WTC11 (cell line): ENCODE results near the gene IMMT. TPM values are rescaled to one million over a fixed set of nuclear protein-coding genes. Genes with fewer than 3 reads are reported as not detected.

Experiments used
- ATAC-seq: fragments of 200-7000 bp; cut with Tn5 transposase; 2 replicates; pipeline ENCODE4 v1.10.0; 2021; ENCODE audit warnings: mild to moderate bottlenecking, moderate library complexity
- CTCF ChIA-PET: fragments of 300-600 bp; sonication (Branson Sonifier 250); formaldehyde crosslinking; loops from one replicate; lab custom pipeline; 2021; ENCODE audit warnings: antibody characterized with exemption; lab: Charles Lee
- POLR2A ChIA-PET: fragments of 350-600 bp; sonication (Branson Sonifier 250); formaldehyde crosslinking; loops from one replicate; lab custom pipeline; 2021; ENCODE audit warnings: antibody characterized with exemption; lab: Charles Lee
- DNase-seq: peaks from one replicate; pipeline ENCODE4 v3.0.0; 2021; ENCODE audit warnings: low spot score
- H3K27ac Mint-ChIP-seq: 2 replicates; pipeline ENCODE4 v1.8.0; 2021; ENCODE audit warnings: mixed read lengths
- H3K27me3 Mint-ChIP-seq: 2 replicates; pipeline ENCODE4 v1.8.0; 2021; ENCODE audit warnings: low read depth, mild to moderate bottlenecking, moderate library complexity, mixed read lengths
- H3K36me3 Mint-ChIP-seq: 2 replicates; pipeline ENCODE4 v1.8.0; 2021; ENCODE audit warnings: mixed read lengths
- H3K4me1 Mint-ChIP-seq: 2 replicates; pipeline ENCODE4 v1.8.0; 2022; ENCODE audit warnings: mixed read lengths
- H3K4me3 Mint-ChIP-seq: 2 replicates; pipeline ENCODE4 v1.8.0; 2021; ENCODE audit warnings: mild to moderate bottlenecking, moderate library complexity, mixed read lengths
- H3K9me3 Mint-ChIP-seq: 2 replicates; pipeline ENCODE4 v1.8.0; 2021; ENCODE audit warnings: mixed read lengths
- ARID4B ChIP-seq: sonication (generic); formaldehyde crosslinking; IDR thresholded peaks from 2 replicates; pipeline ENCODE4 v1.8.0; 2023; ENCODE audit warnings: missing genetic modification reagents, mild to moderate bottlenecking, borderline replicate concordance
- ATF1 ChIP-seq: sonication (generic); formaldehyde crosslinking; IDR thresholded peaks from 2 replicates; pipeline ENCODE4 v1.8.1; 2023; ENCODE audit warnings: mild to moderate bottlenecking, moderate library complexity, missing genetic modification reagents
- ATF3 ChIP-seq: sonication (generic); formaldehyde crosslinking; conservative IDR thresholded peaks from 2 replicates; pipeline ENCODE4 v1.8.1; 2022; ENCODE audit warnings: mild to moderate bottlenecking, missing genetic modification reagents
- CREB1 ChIP-seq: sonication (generic); formaldehyde crosslinking; IDR thresholded peaks from 2 replicates; pipeline ENCODE4 v1.8.0; 2023; ENCODE audit warnings: mild to moderate bottlenecking, missing genetic modification reagents
- ELF4 ChIP-seq: sonication (generic); formaldehyde crosslinking; IDR thresholded peaks from 2 replicates; pipeline ENCODE4 v1.8.1; 2022; ENCODE audit warnings: low read depth, mild to moderate bottlenecking, moderate library complexity, missing genetic modification reagents
- ETV6 ChIP-seq: sonication (generic); formaldehyde crosslinking; IDR thresholded peaks from 2 replicates; pipeline ENCODE4 v1.8.1; 2022; ENCODE audit warnings: mild to moderate bottlenecking, missing genetic modification reagents
- FOXJ3 ChIP-seq: sonication (generic); formaldehyde crosslinking; IDR thresholded peaks from 2 replicates; pipeline ENCODE4 v1.9.0; 2021; ENCODE audit warnings: missing genetic modification reagents, mild to moderate bottlenecking, borderline replicate concordance
- FOXK1 ChIP-seq: sonication (generic); formaldehyde crosslinking; IDR thresholded peaks from 2 replicates; pipeline ENCODE4 v1.8.0; 2022; ENCODE audit warnings: mild to moderate bottlenecking, moderate library complexity, missing genetic modification reagents
- GABPB1 ChIP-seq: sonication (generic); formaldehyde crosslinking; IDR thresholded peaks from 2 replicates; pipeline ENCODE4 v1.8.1; 2023; ENCODE audit warnings: mild to moderate bottlenecking, missing genetic modification reagents
- GTF2I ChIP-seq: fragments of 250-450 bp; sonication (Bioruptor Pico); conservative IDR thresholded peaks from 2 replicates; pipeline ENCODE4 v1.4.0; 2021; ENCODE audit warnings: mild to moderate bottlenecking
- HMGA2 ChIP-seq: fragments of 250-450 bp; sonication (Bioruptor Pico); IDR thresholded peaks from 2 replicates; pipeline ENCODE4 v1.4.0; 2021; ENCODE audit warnings: mild to moderate bottlenecking, moderate library complexity
- IRF1 ChIP-seq: sonication (generic); formaldehyde crosslinking; IDR thresholded peaks from 2 replicates; pipeline ENCODE4 v1.8.0; 2023; ENCODE audit warnings: missing genetic modification reagents
- IRF2 ChIP-seq: sonication (generic); formaldehyde crosslinking; IDR thresholded peaks from 2 replicates; pipeline ENCODE4 v1.8.0; 2022; ENCODE audit warnings: low read depth, missing genetic modification reagents, borderline replicate concordance
- MAX ChIP-seq: sonication (generic); formaldehyde crosslinking; IDR thresholded peaks from 2 replicates; pipeline ENCODE4 v1.8.0; 2022; ENCODE audit warnings: mild to moderate bottlenecking, missing genetic modification reagents
- MXD4 ChIP-seq: fragments of 250-450 bp; sonication (Bioruptor Pico); IDR thresholded peaks from 2 replicates; pipeline ENCODE4 v1.8.0; 2021; ENCODE audit warnings: mild to moderate bottlenecking, moderate library complexity, borderline replicate concordance
- MYBL2 ChIP-seq: sonication (generic); formaldehyde crosslinking; IDR thresholded peaks from 2 replicates; pipeline ENCODE4 v1.8.1; 2023; ENCODE audit warnings: mild to moderate bottlenecking, moderate library complexity, missing genetic modification reagents
- NFE2L1 ChIP-seq: sonication (generic); formaldehyde crosslinking; IDR thresholded peaks from 2 replicates; pipeline ENCODE4 v1.8.1; 2023; ENCODE audit warnings: missing genetic modification reagents
- NFYB ChIP-seq: sonication (generic); formaldehyde crosslinking; conservative IDR thresholded peaks from 2 replicates; pipeline ENCODE4 v1.8.0; 2022; ENCODE audit warnings: low read depth, missing genetic modification reagents
- PRRX2 ChIP-seq: fragments of 250-450 bp; sonication (Bioruptor Pico); IDR thresholded peaks from 2 replicates; pipeline ENCODE4 v1.8.0; 2021; ENCODE audit warnings: mild to moderate bottlenecking
- SMAD3 ChIP-seq: sonication (generic); formaldehyde crosslinking; IDR thresholded peaks from 2 replicates; pipeline ENCODE4 v1.8.0; 2022; ENCODE audit warnings: missing genetic modification reagents, mild to moderate bottlenecking, borderline replicate concordance
- SMAD4 ChIP-seq: sonication (generic); formaldehyde crosslinking; IDR thresholded peaks from 2 replicates; pipeline ENCODE4 v1.8.0; 2022; ENCODE audit warnings: mild to moderate bottlenecking, missing genetic modification reagents
- SOX15 ChIP-seq: fragments of 250-450 bp; sonication (Bioruptor Pico); IDR thresholded peaks from 2 replicates; pipeline ENCODE4 v1.9.0; 2021; ENCODE audit warnings: mild to moderate bottlenecking
- TEAD1 ChIP-seq: sonication (generic); formaldehyde crosslinking; IDR thresholded peaks from 2 replicates; pipeline ENCODE4 v1.8.0; 2022; ENCODE audit warnings: mild to moderate bottlenecking, missing genetic modification reagents
- TEAD4 ChIP-seq: sonication (generic); formaldehyde crosslinking; IDR thresholded peaks from 2 replicates; pipeline ENCODE4 v1.8.0; 2022; ENCODE audit warnings: mild to moderate bottlenecking, missing genetic modification reagents
- ZNF121 ChIP-seq: sonication (generic); formaldehyde crosslinking; IDR thresholded peaks from 2 replicates; pipeline ENCODE4 v1.8.0; 2023; ENCODE audit warnings: missing genetic modification reagents
- ZNF138 ChIP-seq: sonication (generic); formaldehyde crosslinking; conservative IDR thresholded peaks from 2 replicates; pipeline ENCODE4 v1.8.1; 2022; ENCODE audit warnings: mild to moderate bottlenecking, moderate library complexity, missing genetic modification reagents
- ZNF232 ChIP-seq: sonication (generic); formaldehyde crosslinking; IDR thresholded peaks from 2 replicates; pipeline ENCODE4 v1.8.0; 2022; ENCODE audit warnings: mild to moderate bottlenecking, missing genetic modification reagents
- ZNF423 ChIP-seq: fragments of 250-450 bp; sonication (Bioruptor Pico); IDR thresholded peaks from 2 replicates; pipeline ENCODE4 v2.1.2; 2022; ENCODE audit warnings: mild to moderate bottlenecking, moderate library complexity
- ZNF671 ChIP-seq: fragments of 250-450 bp; sonication (Bioruptor Pico); IDR thresholded peaks from 2 replicates; pipeline ENCODE4 v1.8.0; 2021; ENCODE audit warnings: mild to moderate bottlenecking
- total RNA-seq: library from RNA; stranded (reverse); gene quantifications from 3 replicates; pipeline ENCODE4 v1.2.3, GENCODE V29; 2021

Gene IMMT
- total RNA-seq, 1 experiment from 2014 or later: 102 TPM

- TF ChIP-seq GABPB1 (CRISPR knock-in tag) (0 out of 2 replicates have a peak, but pooled peaks have one; percentile 27), NFE2L1 (no peak)
- ChIA-PET POLR2A (no interaction called here), CTCF (interaction anchor here (3.9 kb wide), 1 partner anchor 19 kb away, joined by 24 read pairs; no protein-coding TSS in a partner anchor)
- no peaks in the 10 kb centered on the region for H3K9me3 Mint-ChIP-seq
- peak overlapping the region; percentile 100 for H3K27ac Mint-ChIP-seq
- H3K27me3 Mint-ChIP-seq: no peaks in the 10 kb centered on the region
- H3K4me1 Mint-ChIP-seq: peaks cover 25% of the 10 kb centered on the region
- peaks cover 59% of the 10 kb centered on the region for H3K36me3 Mint-ChIP-seq
- peak overlapping the region; percentile 97 for H3K4me3 Mint-ChIP-seq
- DNase-seq (no peak), ATAC-seq (no peak)
Observed at GRCh38 chr2:86107031-86107430, 88.2 kb downstream of the IMMT start.

GRCh38 chr2:86105969-86106945, 89.0 kb downstream of the IMMT start, which contains the start of gene PTCD3:
Gene PTCD3 (plus strand): TSS chr2:86106235. CDS start chr2:86106248, 13 bp downstream.
- peak; percentile 88 for ATAC-seq
- Mint-ChIP-seq H3K27me3 (no peaks in the 10 kb centered on the region), H3K9me3 (no peaks in the 10 kb centered on the region), H3K36me3 (peaks cover 55% of the 10 kb centered on the region), H3K27ac (peak within 1 kb of the TSS; percentile 100), H3K4me1 (peaks cover 25% of the 10 kb centered on the region), H3K4me3 (peak within 1 kb of the TSS; percentile 97)
- DNase-seq: peak; percentile 94
- ChIA-PET CTCF (interaction anchor here (0.6 to 3.9 kb wide), 9 partner anchors 8 to 469 kb away, joined by 3 to 24 read pairs (median 4); partner anchors contain the start of gene ST3GAL5), POLR2A (interaction anchor here (0.6 to 1.9 kb wide), 6 partner anchors 8 to 490 kb away, joined by 3 to 7 read pairs (median 4); partner anchors contain the start of gene IMMT)
- TF ChIP-seq ZNF138 (CRISPR knock-in tag) (no peak), PRRX2 (CRISPR knock-in tag) (no peak), ARID4B (peak; percentile 61; the same call in 1 of the 2 replicates), FOXJ3 (no peak), MAX (peak; percentile 55; the same call in 1 of the 2 replicates), MXD4 (no peak), MYBL2 (no peak), SMAD4 (CRISPR knock-in tag) (no peak), ATF1 (CRISPR knock-in tag) (no peak), IRF2 (no peak), TEAD1 (peak; percentile 67; the same call in 1 of the 2 replicates), ZNF121 (no peak), ZNF232 (CRISPR knock-in tag) (0 out of 2 replicates have a peak, but pooled peaks have one; percentile 52), ATF3 (CRISPR knock-in tag) (no peak), ETV6 (CRISPR knock-in tag) (peak; percentile 61), SOX15 (CRISPR knock-in tag) (no peak), TEAD4 (0 out of 2 replicates have a peak, but pooled peaks have one; percentile 35), CREB1 (CRISPR knock-in tag) (0 out of 2 replicates have a peak, but pooled peaks have one; percentile 6), ZNF671 (CRISPR knock-in tag) (no peak), ZNF423 (CRISPR knock-in tag) (no peak), ELF4 (CRISPR knock-in tag) (no peak), GTF2I (CRISPR knock-in tag) (no peak), NFYB (CRISPR knock-in tag) (no peak), SMAD3 (CRISPR knock-in tag) (peak; percentile 88; the same call in 1 of the 2 replicates), FOXK1 (CRISPR knock-in tag) (peak; percentile 64; the same call in 1 of the 2 replicates), NFE2L1 (no peak), HMGA2 (no peak), IRF1 (CRISPR knock-in tag) (no peak)
